Activated naive CD4-positive, alpha-beta T cell treated with anti-CD3 and anti-CD28 coated beads, Interleukin-2, amount 50 U/mL, for 16 hours (primary cell): ENCODE results near the gene GRHL3.

Experiments
- DNase-seq: peaks from one replicate; pipeline ENCODE4 v3.0.0-alpha.2; 2020

GRHL3 gene

GRCh38 chr1:24293392-24294227 is 25.5 kb upstream of the GRHL3 start:
- no peak for DNase-seq

- DNase-seq = no peak
Observed at GRCh38 chr1:24294228-24294672, 24.9 kb upstream of the GRHL3 start.

GRCh38 chr1:24294716-24295371 is 24.3 kb upstream of the GRHL3 start:
- DNase-seq = no peak

GRCh38 chr1:24295535-24295934 is 23.6 kb upstream of the GRHL3 start:
- DNase-seq = no peak

- no peak for DNase-seq
Observed at GRCh38 chr1:24297187-24297851, 21.8 kb upstream of the GRHL3 start.

GRCh38 chr1:24297852-24298232 is 21.3 kb upstream of the GRHL3 start:
- no peak for DNase-seq

GRCh38 chr1:24298606-24299005 is 20.6 kb upstream of the GRHL3 start:
- no peak for DNase-seq

GRCh38 chr1:24299901-24300300 is 19.3 kb upstream of the GRHL3 start:
- DNase-seq = no peak

- no peak for DNase-seq
Observed at GRCh38 chr1:24300971-24301784, 18.0 kb upstream of the GRHL3 start.

GRCh38 chr1:24301785-24302175 is 17.4 kb upstream of the GRHL3 start:
- DNase-seq = no peak

- no peak for DNase-seq
Observed at GRCh38 chr1:24302209-24302611, 16.9 kb upstream of the GRHL3 start.

- DNase-seq = no peak
Observed at GRCh38 chr1:24303600-24303999, 15.6 kb upstream of the GRHL3 start.

- DNase-seq = no peak
Observed at GRCh38 chr1:24304763-24305162, 14.4 kb upstream of the GRHL3 start.

GRCh38 chr1:24308365-24309015 is 10.7 kb upstream of the GRHL3 start:
- no peak for DNase-seq

GRCh38 chr1:24309762-24310485 is 9.2 kb upstream of the GRHL3 start:
- DNase-seq = no peak

GRCh38 chr1:24311234-24311633 is 7.9 kb upstream of the GRHL3 start:
- DNase-seq = no peak

GRCh38 chr1:24311741-24312140 is 7.4 kb upstream of the GRHL3 start:
- DNase-seq = no peak

GRCh38 chr1:24315391-24315790 is 3.8 kb upstream of the GRHL3 start:
- DNase-seq = no peak

GRCh38 chr1:24316645-24317044 is 2.5 kb upstream of the GRHL3 start:
- no peak for DNase-seq

GRCh38 chr1:24317081-24317480 is 2.1 kb upstream of the GRHL3 start:
- DNase-seq = no peak

GRCh38 chr1:24317956-24318614 is 1.1 kb upstream of the GRHL3 start:
- DNase-seq = no peak
